ENCODE measurements around the gene PDE4D. TPM values are rescaled to one million over a fixed set of nuclear protein-coding genes. Genes with fewer than 3 reads are reported as not detected.

Gene PDE4D
- total RNA-seq, 1 experiment from 2014 or later = 2.1 TPM

- peaks cover 26 to 41% (median 31%) of the 10 kb centered on the region in 3 experiments for H3K36me3 Mint-ChIP-seq (ENCODE audit: insufficient read depth in 1 of 3, low read depth in 3 of 3)
Observed at GRCh38 chr5:59711310-59711709, 182.2 kb downstream of the PDE4D start.

More at GRCh38 chr5:59711310-59711709, 182.2 kb downstream of the PDE4D start:
- Histone ChIP-seq H3K4ac (ENCODE audit: low read depth, low read length) (no peak overlapping the region), H2BK15ac (ENCODE audit: low read depth, low read length) (no peak overlapping the region), H3K18ac (ENCODE audit: insufficient read length, low read depth, low read length) (no peak overlapping the region), H3K27ac (ENCODE audit: insufficient read length, low read depth, low read length) (no peak overlapping the region), H3K9ac (ENCODE audit: extremely low read depth, insufficient read length, low read length) (no peak overlapping the region), H4K8ac (replicated peaks; ENCODE audit: insufficient read length, low read depth, low read length) (no peak overlapping the region), H3K23me2 (ENCODE audit: insufficient read length, low read depth, low read length, poor library complexity, severe bottlenecking) (no peaks in the 10 kb centered on the region), H4K5ac (ENCODE audit: insufficient read length, low read depth, low read length) (no peak overlapping the region), H3K79me1 (ENCODE audit: insufficient read depth, low read depth, low read length, poor library complexity, severe bottlenecking) (no peaks in the 10 kb centered on the region), H3K27me3 (ENCODE audit: insufficient read depth, low read length) (no peaks in the 10 kb centered on the region), H2BK120ac (ENCODE audit: low read depth, low read length, poor library complexity, severe bottlenecking) (no peak overlapping the region), H3T11ph (ENCODE audit: low read length) (no peak overlapping the region), H3K79me2 (ENCODE audit: insufficient read depth, low read length) (no peaks in the 10 kb centered on the region), H3K23ac (ENCODE audit: insufficient read length, low read depth, low read length) (no peak overlapping the region), H2BK5ac (ENCODE audit: insufficient read length, low read length) (no peak overlapping the region), H3K4me2 (ENCODE audit: insufficient read depth, insufficient read length, low read length) (no peak overlapping the region), H3K9me3 (ENCODE audit: control insufficient read depth, low read depth, low read length) (peaks cover 20% of the 10 kb centered on the region), H4K20me1 (ENCODE audit: control insufficient read depth, insufficient read depth, insufficient read length) (no peaks in the 10 kb centered on the region), H2BK20ac (ENCODE audit: low read depth, low read length, poor library complexity, severe bottlenecking) (no peak overlapping the region), H2AK5ac (ENCODE audit: insufficient read length, low read length) (no peak overlapping the region), H3K56ac (ENCODE audit: insufficient read length, low read depth, low read length) (no peak overlapping the region), H3K14ac (ENCODE audit: insufficient read depth, low read length) (no peak overlapping the region), H3K4me1 (ENCODE audit: insufficient read depth, low read length) (peaks cover 7% of the 10 kb centered on the region), H2AFZ (ENCODE audit: low read length) (no peak overlapping the region), H4K91ac (ENCODE audit: insufficient read length, low read depth, low read length) (no peak overlapping the region), H2BK12ac (ENCODE audit: insufficient read length, low read depth, low read length) (no peak overlapping the region)
- Mint-ChIP-seq H3K9me3 (peaks cover 32 to 34% of the 10 kb centered on the region in 2 experiments), H3K4me1 (peaks cover 49% of the 10 kb centered on the region in 2 experiments), H3K27ac (peak overlapping the region in 2 of 3 experiments; percentile 32 to 64; a peak in 4 of 7 replicates), H3K27me3 (ENCODE audit: low read depth) (no peaks in the 10 kb centered on the region; the same call in 1 of the 2 replicates), H3K4me3 (no peak overlapping the region)
- WGBS (ENCODE audit: extremely low coverage, insufficient read length, low lambda C conversion rate) = no CpG with 5 or more reads among the region's 1 CpG
- TF ChIP-seq, protein P1, sequence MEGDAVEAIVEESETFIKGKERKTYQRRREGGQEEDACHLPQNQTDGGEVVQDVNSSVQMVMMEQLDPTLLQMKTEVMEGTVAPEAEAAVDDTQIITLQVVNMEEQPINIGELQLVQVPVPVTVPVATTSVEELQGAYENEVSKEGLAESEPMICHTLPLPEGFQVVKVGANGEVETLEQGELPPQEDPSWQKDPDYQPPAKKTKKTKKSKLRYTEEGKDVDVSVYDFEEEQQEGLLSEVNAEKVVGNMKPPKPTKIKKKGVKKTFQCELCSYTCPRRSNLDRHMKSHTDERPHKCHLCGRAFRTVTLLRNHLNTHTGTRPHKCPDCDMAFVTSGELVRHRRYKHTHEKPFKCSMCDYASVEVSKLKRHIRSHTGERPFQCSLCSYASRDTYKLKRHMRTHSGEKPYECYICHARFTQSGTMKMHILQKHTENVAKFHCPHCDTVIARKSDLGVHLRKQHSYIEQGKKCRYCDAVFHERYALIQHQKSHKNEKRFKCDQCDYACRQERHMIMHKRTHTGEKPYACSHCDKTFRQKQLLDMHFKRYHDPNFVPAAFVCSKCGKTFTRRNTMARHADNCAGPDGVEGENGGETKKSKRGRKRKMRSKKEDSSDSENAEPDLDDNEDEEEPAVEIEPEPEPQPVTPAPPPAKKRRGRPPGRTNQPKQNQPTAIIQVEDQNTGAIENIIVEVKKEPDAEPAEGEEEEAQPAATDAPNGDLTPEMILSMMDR (conservative IDR thresholded peaks at IDR 0.05) = no peak
- DNase-seq = no peak
